HG03457 (cell line): Measurements from ENCODE around the gene CLEC14A.

Experiments used
- ATAC-seq: cut with Tn5 transposase; IDR thresholded peaks from one replicate; pipeline ENCODE4 v1.9.1; 2021; ENCODE audit warnings: moderate number of reproducible peaks; ENCODE audit not compliant: unreplicated experiment

Gene CLEC14A, protein sequence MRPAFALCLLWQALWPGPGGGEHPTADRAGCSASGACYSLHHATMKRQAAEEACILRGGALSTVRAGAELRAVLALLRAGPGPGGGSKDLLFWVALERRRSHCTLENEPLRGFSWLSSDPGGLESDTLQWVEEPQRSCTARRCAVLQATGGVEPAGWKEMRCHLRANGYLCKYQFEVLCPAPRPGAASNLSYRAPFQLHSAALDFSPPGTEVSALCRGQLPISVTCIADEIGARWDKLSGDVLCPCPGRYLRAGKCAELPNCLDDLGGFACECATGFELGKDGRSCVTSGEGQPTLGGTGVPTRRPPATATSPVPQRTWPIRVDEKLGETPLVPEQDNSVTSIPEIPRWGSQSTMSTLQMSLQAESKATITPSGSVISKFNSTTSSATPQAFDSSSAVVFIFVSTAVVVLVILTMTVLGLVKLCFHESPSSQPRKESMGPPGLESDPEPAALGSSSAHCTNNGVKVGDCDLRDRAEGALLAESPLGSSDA

DNA sequence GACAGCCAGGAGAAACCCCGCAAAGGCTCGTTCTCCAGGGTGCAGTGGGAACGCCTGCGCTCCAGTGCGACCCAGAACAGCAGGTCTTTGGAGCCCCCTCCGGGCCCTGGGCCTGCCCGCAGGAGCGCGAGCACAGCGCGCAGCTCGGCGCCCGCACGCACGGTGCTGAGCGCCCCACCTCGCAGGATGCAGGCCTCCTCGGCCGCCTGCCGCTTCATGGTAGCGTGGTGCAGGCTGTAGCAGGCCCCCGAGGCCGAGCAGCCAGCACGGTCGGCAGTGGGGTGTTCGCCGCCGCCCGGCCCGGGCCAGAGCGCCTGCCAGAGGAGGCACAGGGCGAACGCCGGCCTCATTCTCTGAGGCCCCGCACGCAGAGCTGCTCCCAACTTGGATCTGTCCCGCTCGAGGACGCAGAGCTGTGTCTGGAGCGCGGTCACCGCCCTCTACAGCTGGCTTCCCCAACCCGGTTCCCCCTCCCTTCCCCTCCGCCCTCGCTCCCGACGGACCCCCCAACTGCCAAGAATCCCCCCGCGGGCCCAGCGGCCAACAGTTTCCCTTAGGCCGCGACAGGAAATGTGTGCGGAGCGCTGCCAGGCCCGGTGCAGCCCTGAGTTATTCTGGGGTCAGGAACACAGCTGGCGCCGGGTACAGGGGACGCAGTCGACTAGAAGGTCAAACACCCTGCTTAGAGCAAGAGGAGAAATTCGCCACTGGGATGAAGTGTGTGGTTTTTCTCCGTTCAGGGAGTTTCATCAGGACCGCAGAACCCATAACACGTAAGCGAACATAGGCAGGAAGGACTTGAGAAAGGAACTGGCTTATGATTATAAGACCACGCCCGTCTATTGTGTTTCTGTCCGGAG, at the start of gene CLEC14A:
TSS of gene CLEC14A (minus strand) at position 421 of the 860 bp plus-strand sequence. CDS start at position 350, 71 bp downstream.
- ATAC-seq: no peak

DNA sequence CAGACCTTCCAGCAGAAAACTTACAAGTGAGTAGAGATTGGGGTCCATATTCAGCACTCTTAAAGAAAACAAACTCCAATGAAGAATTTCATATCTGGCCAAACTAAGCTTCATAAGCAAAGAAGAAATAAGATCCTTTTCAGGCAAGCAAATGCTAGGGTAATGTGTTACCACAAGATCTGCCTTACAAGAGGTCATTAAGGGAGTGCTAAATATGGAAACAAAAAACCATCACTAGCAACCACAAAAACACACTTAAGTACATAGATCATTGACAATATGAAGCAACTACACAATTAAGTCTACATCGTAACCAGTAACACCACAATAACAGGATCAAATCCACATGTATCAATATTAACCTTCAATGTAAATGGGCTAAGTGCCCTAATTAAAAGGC, 47.1 kb upstream of the CLEC14A start:
- ATAC-seq: no peak

DNA sequence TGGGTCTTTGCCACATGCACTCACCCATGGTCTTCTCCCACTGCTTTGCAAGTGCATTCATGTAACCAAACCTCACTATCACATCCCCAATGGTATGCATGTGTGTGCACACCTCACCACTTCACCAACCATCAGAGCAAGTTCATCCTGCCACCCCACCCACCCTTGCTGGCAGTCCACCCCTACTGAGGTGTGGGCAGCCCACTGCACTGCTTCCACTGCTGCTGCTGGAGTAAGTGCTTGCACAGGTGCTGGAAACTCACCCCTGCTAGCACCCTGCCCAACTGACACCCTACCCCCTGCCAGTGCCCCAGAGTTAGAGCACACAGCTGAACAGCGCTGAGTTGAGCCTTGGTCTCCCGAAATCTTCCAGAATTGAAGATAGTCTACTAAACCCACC, 46.1 kb upstream of the CLEC14A start:
- ATAC-seq: no peak

DNA sequence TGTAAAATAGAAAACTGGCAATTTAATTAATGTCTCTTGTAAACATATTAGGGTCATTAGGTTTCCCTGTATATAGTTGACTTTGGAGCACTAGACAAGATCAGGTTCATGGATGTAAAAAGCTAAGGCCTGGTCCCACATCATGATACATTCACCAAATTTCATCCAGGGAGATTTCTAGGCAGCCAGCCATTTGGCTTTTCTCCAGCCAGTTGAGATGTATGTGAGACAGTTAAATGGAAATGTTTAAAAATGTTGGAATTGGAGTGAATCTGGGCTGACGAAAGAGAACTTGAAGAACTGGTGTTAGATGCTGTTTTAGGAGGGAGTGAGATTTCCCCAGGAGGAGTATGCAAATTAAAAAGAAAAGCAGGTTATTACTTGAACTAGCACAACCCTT, 41.8 kb upstream of the CLEC14A start:
- no peak for ATAC-seq

DNA sequence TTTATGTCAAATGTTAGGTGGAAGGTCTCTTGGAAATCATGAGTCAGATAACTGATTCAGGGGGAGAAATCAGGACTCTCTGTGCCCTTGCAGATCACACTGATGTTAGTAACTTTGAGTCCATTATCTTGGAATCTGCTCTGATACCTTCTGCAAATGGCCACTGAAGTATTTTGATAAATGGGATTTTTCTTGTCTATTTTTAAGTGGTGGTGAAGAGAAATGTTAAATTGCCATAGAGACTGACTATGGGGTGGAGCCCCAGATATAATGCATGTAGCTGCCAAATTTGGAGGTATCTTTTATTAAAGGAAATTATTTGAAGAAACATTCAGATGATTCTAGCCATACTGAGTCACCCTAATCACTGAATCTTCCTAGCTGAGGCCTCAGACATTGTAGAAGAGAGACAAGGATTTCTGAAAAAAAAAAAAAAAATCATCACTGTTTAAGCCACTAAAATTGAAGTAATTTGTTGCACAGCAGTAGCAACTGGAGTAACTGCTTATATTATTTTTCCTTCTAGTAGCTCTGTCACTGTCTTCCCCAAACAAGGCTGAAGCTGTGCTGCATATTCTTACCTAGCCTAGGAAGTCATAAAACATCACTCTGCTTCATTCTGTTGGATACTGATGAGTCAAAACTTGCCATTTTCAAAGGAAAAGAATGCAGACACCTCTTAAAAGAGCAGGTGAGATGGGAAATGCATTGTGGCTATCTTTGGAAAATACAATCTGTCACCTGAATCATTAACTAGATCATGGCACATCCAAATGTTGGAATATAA, 36.0 kb upstream of the CLEC14A start:
- ATAC-seq: no peak

DNA sequence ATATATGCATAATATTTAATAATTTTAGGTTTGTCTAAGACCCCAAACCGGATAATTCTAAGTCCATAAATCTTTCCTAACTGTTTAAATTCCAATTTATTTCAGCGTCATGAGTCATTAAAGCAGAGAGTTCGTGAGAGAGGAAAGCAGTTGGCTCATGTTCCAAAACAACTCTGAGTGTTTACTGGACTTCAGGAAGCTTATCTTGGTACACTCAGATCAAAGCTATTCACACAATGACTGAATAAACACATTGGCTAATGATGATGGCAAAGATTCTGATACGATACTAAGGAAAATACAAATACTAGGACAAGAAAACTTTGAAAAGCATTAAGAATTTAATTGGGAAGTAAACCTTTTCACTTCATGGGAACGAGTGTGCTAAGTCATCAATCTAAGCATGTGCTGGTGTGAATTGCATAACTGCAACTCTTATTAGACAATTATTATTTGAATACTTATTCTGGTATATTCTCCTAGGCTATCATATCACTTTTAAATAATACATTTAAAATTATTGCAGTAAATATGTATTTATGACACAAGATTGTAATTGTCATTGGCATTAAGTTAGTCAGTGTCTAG, 34.8 kb upstream of the CLEC14A start:
- ATAC-seq: no peak

DNA sequence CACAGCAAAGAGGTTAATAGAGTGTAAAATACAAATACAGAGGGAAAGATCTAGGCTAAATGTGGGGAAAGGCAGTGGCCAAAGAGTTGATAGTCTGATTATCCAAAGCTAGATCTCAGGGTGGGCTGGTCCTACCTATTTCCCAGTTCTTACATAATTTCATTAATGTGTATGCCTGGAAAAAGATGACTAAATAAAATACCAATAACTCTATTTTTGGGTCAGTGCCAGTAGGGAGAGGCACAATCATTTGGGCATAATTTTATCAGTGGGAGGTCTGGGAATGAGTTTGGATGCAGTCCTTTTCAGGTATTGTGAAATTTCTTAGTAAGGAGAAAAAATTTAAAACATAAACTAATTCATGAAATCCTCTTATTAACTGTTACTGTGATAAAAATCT, 30.6 kb upstream of the CLEC14A start:
- no peak for ATAC-seq

DNA sequence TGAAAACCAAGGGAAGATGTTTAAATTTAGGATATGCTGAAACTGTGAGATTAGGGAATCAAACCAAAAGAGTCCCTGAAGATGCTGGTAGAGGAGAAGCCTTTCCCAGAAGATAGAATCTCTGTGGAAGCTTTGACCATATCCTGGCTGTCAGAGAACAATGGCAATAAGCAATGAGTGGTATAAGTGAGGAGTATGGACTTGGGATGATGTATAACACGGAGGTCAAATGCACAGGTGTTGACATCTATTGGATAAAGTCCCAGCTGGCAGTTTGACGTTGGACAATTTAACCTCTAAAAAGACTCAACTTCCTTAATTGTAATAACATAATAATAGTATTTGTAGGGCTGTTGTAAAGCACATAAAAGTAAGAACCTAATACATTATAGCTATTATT, 30.1 kb upstream of the CLEC14A start:
- no peak for ATAC-seq

DNA sequence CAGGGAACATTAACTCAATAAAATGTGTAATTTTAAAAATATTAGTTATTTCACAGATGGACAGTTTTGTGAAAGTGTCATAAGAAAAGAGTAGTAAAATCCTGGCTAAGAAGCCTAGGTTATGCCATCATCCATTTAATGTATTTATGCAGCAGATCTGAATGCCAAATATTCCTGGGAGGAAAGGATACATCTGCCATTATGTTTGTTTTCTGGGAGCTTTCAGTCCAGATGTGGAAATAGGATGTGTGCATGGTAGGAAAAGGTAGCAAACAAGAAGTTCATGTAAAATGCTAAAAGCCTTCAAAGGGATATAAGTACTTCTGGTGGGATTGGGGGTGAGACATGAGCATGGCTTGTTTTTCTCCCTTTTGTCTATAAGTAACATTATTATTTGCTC, 27.0 kb upstream of the CLEC14A start:
- no peak for ATAC-seq

DNA sequence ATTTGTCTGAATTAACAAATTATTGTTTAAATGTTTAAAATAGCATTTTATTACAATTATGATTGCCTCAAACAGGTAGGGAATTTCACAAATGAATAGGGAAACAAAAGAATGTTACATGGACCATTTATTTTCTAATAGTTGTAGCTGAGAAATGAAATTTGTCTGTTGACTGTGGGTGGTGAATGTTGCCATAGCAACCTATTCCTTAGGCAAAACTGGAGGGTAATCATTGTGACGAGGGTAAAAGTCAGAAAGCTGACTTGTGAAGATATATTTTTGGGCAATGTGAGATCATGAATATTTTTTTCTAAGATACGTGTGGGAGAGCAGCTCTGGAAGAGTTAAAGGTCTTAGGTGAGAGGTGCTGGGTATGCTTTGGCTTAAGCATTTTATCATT, 24.2 kb upstream of the CLEC14A start:
- no peak for ATAC-seq

DNA sequence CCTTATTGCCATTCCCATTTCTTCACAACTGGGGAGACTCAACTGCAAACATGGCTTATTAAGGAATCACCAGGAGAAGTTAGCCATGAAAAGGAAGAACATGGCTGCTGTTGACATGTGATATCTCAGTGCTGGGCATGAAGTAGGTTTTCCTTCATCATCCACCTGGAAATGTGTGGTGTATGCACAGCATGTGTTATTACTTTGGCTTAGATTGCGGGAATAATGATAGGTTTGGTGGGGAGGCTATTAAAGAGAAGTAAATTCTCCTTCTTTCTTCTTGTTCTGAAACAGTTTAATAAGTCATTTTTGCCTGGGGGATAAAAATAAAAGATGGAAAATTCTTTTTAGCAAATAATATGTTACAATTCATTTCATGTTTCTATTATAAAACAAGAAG, 23.7 kb upstream of the CLEC14A start:
- no peak for ATAC-seq

DNA sequence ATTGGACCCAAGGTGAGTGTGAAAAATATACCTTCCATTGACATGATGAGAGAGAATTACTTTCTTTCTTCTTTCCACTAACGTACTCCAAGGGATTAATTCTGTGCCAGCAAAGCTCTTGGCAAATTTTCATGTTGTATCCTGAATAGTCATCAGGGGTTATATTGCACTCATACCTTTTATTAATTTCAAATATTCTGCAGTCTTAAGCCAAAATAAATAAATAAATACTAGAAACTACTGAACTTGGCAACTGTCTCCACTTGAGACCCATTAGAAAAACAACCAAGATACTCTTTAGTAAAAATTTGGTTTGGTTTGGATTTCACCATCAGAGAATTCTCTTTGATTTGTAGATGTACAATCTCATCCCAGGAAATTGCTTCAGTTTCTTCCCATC, 22.1 kb upstream of the CLEC14A start:
- no peak for ATAC-seq

DNA sequence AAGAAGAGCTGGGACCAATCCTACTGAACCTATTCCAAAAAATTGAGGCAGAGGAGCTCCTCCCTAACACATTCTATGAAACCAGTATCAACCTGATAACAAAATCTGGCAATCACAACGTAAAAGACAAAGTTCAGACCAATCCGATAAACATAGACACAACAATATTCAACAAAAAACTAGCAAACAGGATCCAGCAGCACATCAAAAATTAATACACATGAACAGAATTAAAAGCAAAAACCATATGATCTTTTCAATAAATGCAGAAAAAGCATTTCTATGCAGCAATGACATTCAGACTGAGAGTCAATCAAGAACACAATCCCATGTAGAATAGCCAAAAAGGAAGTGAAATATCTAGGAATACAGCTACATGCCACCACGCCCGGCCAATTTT, 7.0 kb upstream of the CLEC14A start:
- no peak for ATAC-seq

DNA sequence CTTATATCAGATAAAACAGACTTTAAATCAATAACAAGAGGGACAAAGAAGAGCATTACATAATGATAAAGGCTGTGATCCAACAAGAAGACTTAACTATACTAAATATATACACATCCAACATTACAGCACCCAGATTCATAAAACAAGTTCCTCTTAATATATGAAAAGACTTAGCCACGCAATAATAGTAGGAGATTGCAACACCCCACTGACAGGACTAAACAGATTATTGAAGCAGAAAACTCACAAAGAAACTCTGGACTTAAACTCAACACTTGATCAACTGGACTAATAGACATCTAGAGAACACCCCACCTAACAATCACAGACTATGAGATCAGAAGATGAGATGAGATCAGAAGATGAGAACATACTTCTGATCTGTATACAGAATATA, 5.7 kb upstream of the CLEC14A start:
- no peak for ATAC-seq

DNA sequence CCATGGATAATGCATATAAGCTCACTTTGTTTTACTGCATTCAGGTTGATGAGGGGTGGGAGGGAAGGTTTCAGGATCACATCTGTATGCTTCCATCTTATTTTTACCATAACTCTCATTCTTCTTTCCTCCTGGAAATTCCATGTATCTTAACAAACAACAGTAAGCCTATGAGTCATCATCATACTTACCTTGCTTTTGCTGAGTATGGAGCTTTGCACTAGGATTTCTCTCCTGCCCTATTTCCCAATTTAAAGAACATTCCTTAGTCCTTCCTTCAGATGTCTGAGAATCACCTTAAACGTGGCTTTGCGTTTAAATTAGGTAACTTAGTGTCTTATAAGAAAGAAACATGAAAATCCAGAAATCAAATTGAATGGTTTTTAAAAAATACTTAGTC, 1.6 kb upstream of the CLEC14A start:
- no peak for ATAC-seq

DNA sequence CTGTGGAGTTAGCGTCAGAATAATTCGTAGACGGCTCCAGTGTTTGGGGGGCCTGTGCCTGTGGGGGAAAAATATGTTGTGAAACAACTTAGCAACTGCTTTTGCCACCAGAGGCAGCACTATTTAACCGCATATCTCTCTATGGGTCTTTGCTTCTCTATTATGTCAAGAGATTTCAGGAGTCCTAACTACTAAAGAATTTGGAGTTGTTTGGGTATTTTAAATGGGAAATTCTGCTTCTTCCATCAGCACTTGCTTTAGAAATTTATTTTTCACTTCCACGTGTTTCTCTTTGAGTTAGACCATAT, 594 bp upstream of the CLEC14A start:
- no peak for ATAC-seq

DNA sequence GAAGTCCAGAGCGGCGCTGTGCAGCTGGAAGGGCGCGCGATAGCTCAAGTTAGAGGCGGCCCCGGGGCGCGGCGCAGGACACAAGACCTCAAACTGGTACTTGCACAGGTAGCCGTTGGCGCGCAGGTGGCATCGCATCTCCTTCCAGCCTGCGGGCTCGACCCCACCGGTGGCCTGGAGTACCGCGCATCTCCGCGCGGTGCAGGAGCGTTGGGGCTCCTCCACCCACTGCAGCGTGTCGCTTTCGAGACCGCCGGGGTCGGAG, 553 bp downstream of the CLEC14A start:
- no peak for ATAC-seq

DNA sequence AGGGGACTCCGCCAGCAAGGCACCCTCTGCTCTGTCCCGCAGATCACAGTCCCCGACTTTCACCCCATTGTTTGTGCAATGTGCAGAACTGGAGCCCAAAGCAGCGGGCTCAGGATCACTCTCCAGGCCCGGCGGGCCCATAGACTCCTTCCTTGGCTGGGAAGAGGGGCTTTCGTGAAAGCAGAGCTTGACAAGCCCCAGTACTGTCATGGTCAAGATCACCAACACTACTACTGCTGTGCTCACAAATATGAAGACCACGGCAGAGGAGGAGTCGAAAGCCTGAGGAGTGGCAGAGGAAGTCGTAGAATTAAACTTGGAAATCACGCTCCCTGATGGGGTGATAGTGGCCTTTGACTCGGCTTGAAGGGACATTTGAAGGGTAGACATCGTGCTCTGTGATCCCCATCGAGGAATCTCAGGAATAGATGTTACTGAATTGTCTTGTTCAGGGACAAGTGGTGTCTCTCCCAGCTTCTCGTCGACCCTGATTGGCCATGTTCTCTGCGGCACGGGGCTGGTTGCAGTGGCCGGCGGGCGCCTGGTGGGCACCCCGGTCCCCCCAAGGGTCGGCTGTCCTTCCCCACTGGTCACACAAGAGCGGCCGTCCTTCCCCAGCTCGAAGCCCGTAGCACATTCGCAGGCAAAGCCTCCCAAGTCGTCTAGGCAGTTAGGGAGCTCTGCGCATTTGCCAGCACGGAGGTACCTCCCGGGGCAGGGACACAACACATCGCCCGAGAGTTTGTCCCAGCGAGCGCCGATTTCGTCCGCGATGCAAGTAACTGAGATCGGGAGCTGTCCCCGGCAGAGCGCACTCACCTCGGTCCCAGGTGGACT, 1.1 kb downstream of the CLEC14A start:
- ATAC-seq: no peak

DNA sequence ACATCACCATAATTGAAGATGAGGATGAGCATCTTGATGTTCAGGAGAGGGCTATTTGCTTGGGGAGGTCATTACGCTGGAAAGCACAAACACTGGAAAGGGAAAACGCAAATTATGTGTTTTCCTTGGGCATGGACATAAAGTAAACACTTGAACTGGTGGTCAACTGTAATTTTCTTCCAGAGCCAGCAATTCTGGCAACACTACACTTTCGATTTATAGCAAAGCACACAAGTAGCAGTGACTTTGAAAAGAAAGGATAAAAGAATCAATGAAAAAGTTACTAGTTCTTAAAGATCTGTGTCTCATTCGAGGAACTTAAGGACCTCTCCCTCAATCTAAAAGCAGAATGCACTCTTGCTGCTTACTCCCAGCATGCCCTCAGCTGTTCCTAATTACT, 2.2 kb downstream of the CLEC14A start:
- no peak for ATAC-seq

DNA sequence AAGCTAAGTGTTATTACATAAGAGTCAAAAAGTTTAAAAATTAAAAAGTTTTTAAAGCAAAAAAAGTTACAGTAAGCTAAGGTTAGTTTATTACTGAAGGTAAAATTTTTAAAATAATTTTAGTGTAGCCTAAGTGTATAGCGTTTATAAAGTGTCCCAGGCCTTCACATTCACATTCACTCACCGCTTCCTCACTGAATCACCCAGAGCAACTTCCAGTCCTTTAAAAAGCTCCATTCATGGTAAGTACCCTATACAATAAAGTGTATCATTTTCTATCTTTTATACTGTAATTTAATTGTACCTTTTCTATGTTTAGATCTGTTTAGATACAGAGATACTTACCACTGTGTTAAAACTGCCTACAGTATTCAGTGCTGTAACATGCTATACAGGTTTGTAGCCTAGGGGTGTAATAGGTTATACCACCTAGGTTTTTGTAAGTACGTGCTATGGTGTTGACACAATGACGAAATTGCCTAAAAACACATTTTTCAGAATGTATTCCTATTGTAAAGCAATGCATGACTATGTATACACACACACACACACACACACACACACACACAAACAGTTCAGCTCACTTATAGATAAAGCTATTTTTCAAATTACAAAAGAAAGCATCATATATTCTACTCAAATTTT, 3.7 kb downstream of the CLEC14A start:
- ATAC-seq: no peak
